H1 (cell line): ENCODE results near the gene SLC13A2. TPM values are rescaled to one million over a fixed set of nuclear protein-coding genes. Genes with fewer than 3 reads are reported as not detected.

Source experiments
- CTCF ChIA-PET: fragments of 300-600 bp; sonication (Branson Sonifier 250); formaldehyde crosslinking; loops from one replicate; lab custom pipeline; 2021; ENCODE audit not compliant: partially characterized antibody; lab: Charles Lee
- POLR2A ChIA-PET: fragments of 300-600 bp; sonication (Branson Sonifier 250); formaldehyde crosslinking; loops from one replicate; lab custom pipeline; 2021; ENCODE audit warnings: inconsistent platforms; ENCODE audit not compliant: partially characterized antibody; lab: Charles Lee
- DNase-seq, 2 experiments: peaks; one replicate each; pipeline versions ENCODE4 v3.0.0 to v3.0.0-alpha.2; 2010 to 2022; ENCODE audit warnings: low spot score in 2 of 2, low read depth in 1 of 2, mixed read lengths in 1 of 2
- FAIRE-seq: peaks from 2 replicates; lab custom pipeline; 2011; peaks lifted over from hg19 to GRCh38; lab: Jason Lieb, UNC
- H2AFZ ChIP-seq: 2 replicates; pipeline ENCODE4 v1.8.1; 2012; ENCODE audit warnings: low read length, inconsistent platforms
- H2AK5ac ChIP-seq: 2 replicates; pipeline ENCODE4 v1.6.1; 2013; ENCODE audit warnings: low read depth, low read length
- H2BK120ac ChIP-seq: replicated peaks from 2 replicates; pipeline ENCODE3; 2013; ENCODE audit warnings: low read depth, low read length, inconsistent platforms
- H2BK12ac ChIP-seq: 2 replicates; pipeline ENCODE4 v1.6.1; 2013; ENCODE audit warnings: low read depth, low read length
- H2BK15ac ChIP-seq: 2 replicates; pipeline ENCODE4 v1.6.1; 2013; ENCODE audit warnings: low read length
- H2BK20ac ChIP-seq: 2 replicates; pipeline ENCODE4 v1.6.1; 2013; ENCODE audit warnings: low read length
- H2BK5ac ChIP-seq: 2 replicates; pipeline ENCODE4 v1.6.1; 2013; ENCODE audit warnings: low read depth, low read length
- H3K14ac ChIP-seq: 2 replicates; pipeline ENCODE4 v1.6.1; 2013; ENCODE audit warnings: inconsistent platforms; ENCODE audit not compliant: insufficient read length
- H3K18ac ChIP-seq: 2 replicates; pipeline ENCODE4 v1.6.1; 2013; ENCODE audit warnings: low read length; ENCODE audit errors: extremely low read depth
- H3K23ac ChIP-seq: 2 replicates; pipeline ENCODE4 v1.6.1; 2013; ENCODE audit warnings: inconsistent platforms; ENCODE audit not compliant: insufficient read length
- H3K23me2 ChIP-seq: 2 replicates; pipeline ENCODE4 v1.6.1; 2013; ENCODE audit warnings: low read depth, low read length
- H3K27ac ChIP-seq: 2 replicates; pipeline ENCODE4 v1.6.1; 2011; ENCODE audit warnings: low read depth, low read length, inconsistent platforms
- H3K27me3 ChIP-seq, 4 experiments: replicated peaks in 1 of 4; 1 replicate in 1 of 4; 2 replicates in 3 of 4; pipeline versions ENCODE4 v1.6.1 to v1.8.1; 2011 to 2013; ENCODE audit warnings: low read length in 3 of 4, mild to moderate bottlenecking in 3 of 4, inconsistent platforms in 2 of 4, mixed read lengths in 2 of 4, moderate library complexity in 1 of 4; ENCODE audit not compliant: control insufficient read depth in 3 of 4, insufficient read depth in 3 of 4; ENCODE audit errors: extremely low read depth in 1 of 4
- H3K36me3 ChIP-seq, 4 experiments: 2 replicates each; pipeline versions ENCODE4 v1.6.1 to v1.8.1; 2011 to 2013; ENCODE audit warnings: mild to moderate bottlenecking in 4 of 4, low read length in 3 of 4, moderate library complexity in 2 of 4, control low read depth in 1 of 4, inconsistent platforms in 1 of 4; ENCODE audit not compliant: insufficient read depth in 4 of 4, control insufficient read depth in 2 of 4
- H3K4ac ChIP-seq: replicated peaks from 2 replicates; pipeline ENCODE3; 2013; ENCODE audit warnings: low read length, low read depth, mixed read lengths, inconsistent platforms; ENCODE audit not compliant: insufficient read length
- H3K4me1 ChIP-seq, 4 experiments: replicated peaks in 1 of 4; 1 replicate in 1 of 4; 2 replicates in 3 of 4; pipeline versions ENCODE4 v1.6.1 to v1.8.1; 2011 to 2013; ENCODE audit warnings: low read length in 3 of 4, inconsistent platforms in 2 of 4, mixed read lengths in 1 of 4; ENCODE audit not compliant: insufficient read depth in 4 of 4, control insufficient read depth in 3 of 4
- H3K4me2 ChIP-seq, 2 experiments: 2 replicates each; pipeline versions ENCODE4 v1.6.1 to v1.8.1; 2011 to 2013; ENCODE audit warnings: low read depth in 2 of 2, low read length in 2 of 2, control low read depth in 1 of 2, inconsistent platforms in 1 of 2, mild to moderate bottlenecking in 1 of 2; ENCODE audit not compliant: insufficient read depth in 1 of 2
- H3K4me3 ChIP-seq, 4 experiments: fragments of 200-600, 300-600 bp in 1 of 4; sonication (generic), shearing (Covaris generic), sonication (Bioruptor Twin) in 1 of 4; 2 replicates each; pipeline versions ENCODE4 v1.5.1 to v1.8.1; 2011 to 2016; ENCODE audit warnings: low read length in 4 of 4, low read depth in 3 of 4, control low read depth in 2 of 4, inconsistent platforms in 2 of 4, mild to moderate bottlenecking in 2 of 4, mixed read lengths in 1 of 4, moderate library complexity in 1 of 4; ENCODE audit not compliant: insufficient read depth in 2 of 4; ENCODE audit errors: extremely low read depth in 1 of 4
- H3K56ac ChIP-seq: replicated peaks from 2 replicates; pipeline ENCODE3; 2013; ENCODE audit warnings: low read depth, mild to moderate bottlenecking, mixed read lengths, low read length, inconsistent platforms; ENCODE audit not compliant: insufficient read length
- H3K79me1 ChIP-seq: 2 replicates; pipeline ENCODE4 v1.6.1; 2013; ENCODE audit warnings: low read depth, low read length, control low read depth
- H3K79me2 ChIP-seq, 2 experiments: 2 replicates each; pipeline versions ENCODE4 v1.6.1 to v1.8.1; 2012 to 2013; ENCODE audit warnings: low read length in 2 of 2, mild to moderate bottlenecking in 2 of 2, inconsistent platforms in 1 of 2; ENCODE audit not compliant: insufficient read depth in 2 of 2, control insufficient read depth in 1 of 2
- H3K9ac ChIP-seq, 4 experiments: replicated peaks in 1 of 4; 1 replicate in 1 of 4; 2 replicates in 3 of 4; pipeline versions ENCODE4 v1.6.1 to v1.8.1; 2011 to 2013; ENCODE audit warnings: low read depth in 3 of 4, low read length in 3 of 4, control low read depth in 2 of 4, mild to moderate bottlenecking in 2 of 4, moderate library complexity in 2 of 4, inconsistent platforms in 1 of 4; ENCODE audit errors: extremely low read depth in 1 of 4
- H3K9me3 ChIP-seq, 2 experiments: 2 replicates each; pipeline versions ENCODE4 v1.6.1 to v1.8.1; 2012 to 2013; ENCODE audit warnings: mild to moderate bottlenecking in 2 of 2, moderate library complexity in 2 of 2, control low read depth in 1 of 2, inconsistent platforms in 1 of 2, low read depth in 1 of 2, low read length in 1 of 2, mixed read lengths in 1 of 2; ENCODE audit not compliant: insufficient read depth in 2 of 2
- H4K20me1 ChIP-seq, 2 experiments: replicated peaks in 1 of 2; 2 replicates each; pipeline versions ENCODE3 to v1.8.1; 2011 to 2013; ENCODE audit warnings: inconsistent platforms in 2 of 2, low read length in 2 of 2, mild to moderate bottlenecking in 1 of 2; ENCODE audit not compliant: insufficient read depth in 2 of 2, control insufficient read depth in 1 of 2
- H4K5ac ChIP-seq: 2 replicates; pipeline ENCODE4 v1.6.1; 2013; ENCODE audit warnings: low read length, low read depth, mixed read lengths, inconsistent platforms; ENCODE audit not compliant: insufficient read length
- H4K8ac ChIP-seq: 2 replicates; pipeline ENCODE4 v1.8.0; 2013; ENCODE audit warnings: mild to moderate bottlenecking, moderate library complexity, low read length, inconsistent platforms; ENCODE audit not compliant: insufficient read depth; ENCODE audit errors: extremely low read depth
- H4K91ac ChIP-seq: replicated peaks from 2 replicates; pipeline ENCODE3; 2013; ENCODE audit warnings: low read length, mixed read lengths, inconsistent platforms; ENCODE audit not compliant: insufficient read length
- ASH2L ChIP-seq: fragments of 200-600, 300-600 bp; sonication (generic); IDR thresholded peaks from one replicate; pipeline ENCODE4 v1.7.1; 2017; ENCODE audit warnings: low read length
- WGBS, 2 experiments: shearing (Covaris generic) in 1 of 2; methylation state at CpG; one replicate each; pipeline versions ENCODE4 v1.1.6 to v1.1.7; 2013 to 2015; ENCODE audit warnings: low lambda C conversion rate in 2 of 2, mixed read lengths in 2 of 2, inconsistent platforms in 1 of 2, low coverage in 1 of 2, missing lambda C conversion rate in 1 of 2; ENCODE audit not compliant: insufficient replicate concordance in 2 of 2, insufficient coverage in 1 of 2, insufficient read length in 1 of 2; ENCODE audit errors: extremely low coverage in 1 of 2, missing lambda C conversion rate in 1 of 2; 5-methylcytosine and 5-hydroxymethylcytosine counted together
- polyA plus RNA-seq, 7 experiments: library from polyadenylated mRNA; depleted of rRNA in 3 of 7; stranded (reverse) in 5 of 7; unstranded in 2 of 7; fragments of >200 nt in 5 of 7; fragments of 200-250 nt in 2 of 7; gene quantifications; 1 replicate in 5 of 7; 2 replicates in 1 of 7; 4 replicates in 1 of 7; pipeline versions ENCODE4 v1.2.1 to v1.2.3, GENCODE V29; 2011 to 2013; ENCODE audit warnings: missing spikeins in 2 of 7, mixed read lengths in 2 of 7
- total RNA-seq: library from RNA; stranded (reverse); fragmentation: NEBNext Ultra II Directional; extraction: Animal tissue kit (Norgen Biotek cat#: 25700); gene quantifications from 2 replicates; pipeline ENCODE4 v1.2.1, GENCODE V29; 2021

The SLC13A2 gene
- total and polyA plus RNA-seq, 2 of the 8 experiments (the other 6 are each of a cell fraction or from before 2014, with no cell fraction given) = not detected

DNA sequence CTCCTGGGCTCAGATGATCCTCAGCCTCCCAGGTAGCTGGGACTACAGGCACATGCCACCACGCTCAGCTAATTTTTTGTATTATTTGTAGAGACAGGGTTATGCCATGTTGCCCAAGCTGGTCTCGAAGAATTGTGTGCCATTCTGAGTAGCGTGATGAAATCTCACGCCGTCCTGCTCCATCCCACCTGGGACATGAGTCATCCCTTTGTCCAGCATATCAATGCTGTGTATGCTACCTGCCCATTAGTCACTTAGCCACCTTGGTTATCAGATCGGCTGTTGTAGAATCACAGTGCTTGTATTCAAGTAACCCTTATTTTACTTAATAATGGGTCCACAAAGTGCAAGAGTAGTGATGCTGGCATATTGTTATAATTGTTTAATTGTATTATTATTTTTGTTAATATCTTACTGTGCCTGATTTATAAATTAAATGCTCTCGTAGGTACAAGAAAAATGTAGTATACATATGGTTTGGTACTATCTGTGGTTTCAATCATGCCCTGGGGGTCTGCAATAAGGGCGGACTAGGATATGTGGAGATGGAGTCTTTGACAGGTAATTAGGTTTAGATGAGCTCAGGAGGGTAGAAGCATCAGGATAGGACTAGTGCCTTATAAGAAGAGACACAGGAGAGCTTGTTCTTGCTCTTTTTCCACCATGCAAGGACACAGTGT, 26.6 kb upstream of the SLC13A2 start:
- Histone ChIP-seq H3K4ac (no peak overlapping the region), H2BK120ac (no peak overlapping the region), H3K4me2 (no peak overlapping the region), H3K79me2 (no peaks in the 10 kb centered on the region), H4K20me1 (no peaks in the 10 kb centered on the region), H3K18ac (no peak overlapping the region), H4K91ac (no peak overlapping the region), H3K9me3 (no peaks in the 10 kb centered on the region), H2AK5ac (no peak overlapping the region), H3K23me2 (no peaks in the 10 kb centered on the region), H3K79me1 (no peaks in the 10 kb centered on the region), H3K14ac (no peak overlapping the region), H3K36me3 (no peaks in the 10 kb centered on the region), H3K9ac (no peak overlapping the region), H3K27ac (no peak overlapping the region), H3K4me1 (no peaks in the 10 kb centered on the region), H3K56ac (no peak overlapping the region), H3K4me3 (no peak overlapping the region), H3K27me3 (no peaks in the 10 kb centered on the region), H3K23ac (no peak overlapping the region)
- ChIA-PET POLR2A (no interaction called here), CTCF (interaction anchor here (1.3 to 1.7 kb wide), 2 partner anchors 27 to 30 kb away, joined by 3 to 4 read pairs; no protein-coding TSS in a partner anchor)
- DNase-seq = no peak
- TF ChIP-seq ASH2L = no peak
- TF ChIP-seq, all 59 proteins: peak for 0
- H4K8ac ChIP-seq = no peak overlapping the region
- no peak overlapping the region for H2BK15ac ChIP-seq
- H2BK5ac ChIP-seq = no peak overlapping the region
- no peak overlapping the region for H2BK20ac ChIP-seq
- H2BK12ac ChIP-seq = no peak overlapping the region
- no peak for FAIRE-seq
- WGBS, 2 experiments = 89% methylated on average over 8 of the region's 8 CpGs; no CpG with 5 or more reads in 1 of the 2 experiments
- no peak overlapping the region for H4K5ac ChIP-seq
- H2AFZ ChIP-seq = no peak overlapping the region
